Body of pancreas (tissue), 4 donors: Measurements from ENCODE around the gene FOXL2NB.

Experiments
- POLR2A ChIP-seq, 3 donors: fragments of 450-650 bp; IDR thresholded peaks; one replicate each; pipeline ENCODE4 v1.6.1; 2016; ENCODE audit warnings: antibody characterized with exemption in 3 of 3, mild to moderate bottlenecking in 2 of 3
- TF ChIP-seq, protein P1 (sequence below), 7 experiments: fragments of 450-650 bp in 4 of 7; fragments of 200-600 bp in 3 of 7; sonication (generic) in 3 of 7; IDR thresholded peaks; one replicate each; pipeline ENCODE4 v1.5.1; 2016 to 2019; ENCODE audit warnings: antibody characterized with exemption in 7 of 7

DNA sequence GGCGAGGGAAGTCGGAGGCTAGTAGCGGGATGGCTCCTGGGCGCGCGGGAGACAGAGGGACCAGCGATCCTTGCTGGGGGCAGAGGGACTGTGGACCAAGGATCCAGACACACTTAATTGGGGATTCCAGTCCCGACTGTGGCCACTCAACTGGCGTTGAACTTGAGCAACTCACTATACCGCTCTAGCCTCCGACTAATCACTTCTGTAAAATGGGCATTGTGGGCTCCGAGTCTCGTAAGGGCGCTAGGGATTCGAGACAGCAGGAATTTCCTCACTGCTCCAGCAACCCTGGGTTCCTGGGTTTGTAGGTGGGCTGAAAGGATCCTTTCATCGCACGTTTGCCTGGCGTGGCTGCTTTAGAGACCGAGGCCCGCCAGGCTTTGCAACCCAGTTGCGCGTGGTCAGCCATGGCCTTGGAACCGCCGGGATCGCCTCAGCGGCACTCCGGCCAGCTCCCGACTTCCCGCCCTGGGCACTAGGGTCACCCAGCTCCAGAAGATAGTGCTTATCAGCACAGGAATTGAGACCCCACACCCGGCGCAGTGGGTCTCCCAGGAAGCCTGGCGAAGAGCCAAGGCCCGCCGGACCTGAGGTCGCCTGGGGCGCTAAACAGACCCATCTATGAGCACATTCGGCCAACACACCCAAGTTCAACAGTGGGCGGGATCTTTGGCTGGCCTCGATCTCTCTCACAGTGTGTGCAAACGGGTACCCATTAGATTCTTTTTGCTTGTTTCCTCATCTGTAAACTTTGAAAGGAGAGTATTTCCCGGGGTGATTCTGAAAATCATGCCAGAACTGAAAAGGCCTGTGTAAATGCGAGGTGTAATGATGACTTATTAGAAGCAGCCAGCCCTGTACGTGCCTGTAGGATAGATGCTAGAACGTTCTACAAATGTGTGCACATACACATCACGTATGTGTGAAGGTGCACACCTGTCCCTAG lies 10.0 kb upstream of the FOXL2NB start:
- TF ChIP-seq POLR2A (IDR thresholded peaks at IDR 0.05) = no peak
- TF ChIP-seq, protein P1, sequence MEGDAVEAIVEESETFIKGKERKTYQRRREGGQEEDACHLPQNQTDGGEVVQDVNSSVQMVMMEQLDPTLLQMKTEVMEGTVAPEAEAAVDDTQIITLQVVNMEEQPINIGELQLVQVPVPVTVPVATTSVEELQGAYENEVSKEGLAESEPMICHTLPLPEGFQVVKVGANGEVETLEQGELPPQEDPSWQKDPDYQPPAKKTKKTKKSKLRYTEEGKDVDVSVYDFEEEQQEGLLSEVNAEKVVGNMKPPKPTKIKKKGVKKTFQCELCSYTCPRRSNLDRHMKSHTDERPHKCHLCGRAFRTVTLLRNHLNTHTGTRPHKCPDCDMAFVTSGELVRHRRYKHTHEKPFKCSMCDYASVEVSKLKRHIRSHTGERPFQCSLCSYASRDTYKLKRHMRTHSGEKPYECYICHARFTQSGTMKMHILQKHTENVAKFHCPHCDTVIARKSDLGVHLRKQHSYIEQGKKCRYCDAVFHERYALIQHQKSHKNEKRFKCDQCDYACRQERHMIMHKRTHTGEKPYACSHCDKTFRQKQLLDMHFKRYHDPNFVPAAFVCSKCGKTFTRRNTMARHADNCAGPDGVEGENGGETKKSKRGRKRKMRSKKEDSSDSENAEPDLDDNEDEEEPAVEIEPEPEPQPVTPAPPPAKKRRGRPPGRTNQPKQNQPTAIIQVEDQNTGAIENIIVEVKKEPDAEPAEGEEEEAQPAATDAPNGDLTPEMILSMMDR (IDR thresholded peaks at IDR 0.05) = no peak
